IMR-90 (cell line): Measurements from ENCODE around the gene RAB1A. TPM values are rescaled to one million over a fixed set of nuclear protein-coding genes. Genes with fewer than 3 reads are reported as not detected.

Experiments
- ATAC-seq: fragments of 200-7000 bp; cut with Tn5 transposase; 2 replicates; pipeline ENCODE4 v1.9.1; 2020; ENCODE audit warnings: low read depth, mild to moderate bottlenecking, moderate library complexity
- BruUV-seq: library from RNA; stranded (reverse); fragments of 400-500 nt; replicated peaks from 2 replicates; lab custom pipeline; 2021; lab: Mats Ljungman, UMichigan
- CTCF ChIA-PET: fragments of 300-600 bp; formaldehyde crosslinking; extraction: SDS; loops from one replicate; lab custom pipeline; 2021; ENCODE audit warnings: antibody characterized with exemption; lab: Yijun Ruan, JAX
- POLR2A ChIA-PET: fragments of 300-600 bp; sonication (Branson Sonifier 250); formaldehyde crosslinking; loops from one replicate; lab custom pipeline; 2022; ENCODE audit warnings: antibody characterized with exemption; ENCODE audit not compliant: unreplicated experiment; lab: Charles Lee
- DNase-seq: peaks from one replicate; pipeline ENCODE4 v3.0.0; 2013
- H2AFZ ChIP-seq: replicated peaks from 2 replicates; pipeline ENCODE3; 2013; ENCODE audit warnings: low read length, mild to moderate bottlenecking; ENCODE audit not compliant: poor library complexity
- H2AK5ac ChIP-seq: 2 replicates; pipeline ENCODE4 v1.6.1; 2013; ENCODE audit warnings: low read depth, low read length, inconsistent platforms
- H2AK9ac ChIP-seq: replicated peaks from 2 replicates; pipeline ENCODE3; 2013; ENCODE audit warnings: mild to moderate bottlenecking, low read depth, low read length, moderate library complexity; ENCODE audit not compliant: poor library complexity
- H2BK120ac ChIP-seq: 2 replicates; pipeline ENCODE4 v1.6.1; 2013; ENCODE audit warnings: low read depth, low read length, inconsistent platforms
- H2BK15ac ChIP-seq: 3 replicates; pipeline ENCODE4 v1.6.1; 2013; ENCODE audit warnings: low read depth, low read length, inconsistent platforms
- H2BK20ac ChIP-seq: 2 replicates; pipeline ENCODE4 v1.6.1; 2013; ENCODE audit warnings: low read depth, mild to moderate bottlenecking, inconsistent platforms, low read length, moderate library complexity
- H2BK5ac ChIP-seq: 2 replicates; pipeline ENCODE4 v1.6.1; 2013; ENCODE audit warnings: mild to moderate bottlenecking, low read depth, low read length, inconsistent platforms; ENCODE audit not compliant: poor library complexity, severe bottlenecking
- H3K14ac ChIP-seq: replicated peaks from 2 replicates; pipeline ENCODE4 v1.6.1; 2013; ENCODE audit warnings: low read depth, low read length, inconsistent platforms
- H3K18ac ChIP-seq: 2 replicates; pipeline ENCODE4 v1.6.1; 2013; ENCODE audit warnings: low read depth, low read length, control low read depth
- H3K23ac ChIP-seq: 2 replicates; pipeline ENCODE4 v1.6.1; 2013; ENCODE audit warnings: low read depth, low read length, inconsistent platforms
- H3K27ac ChIP-seq: 2 replicates; pipeline ENCODE4 v1.5.1; 2013; ENCODE audit warnings: mild to moderate bottlenecking, control low read depth, low read length; ENCODE audit not compliant: insufficient read depth
- H3K27me3 ChIP-seq: 2 replicates; pipeline ENCODE4 v1.6.1; 2013; ENCODE audit warnings: low read length; ENCODE audit not compliant: control insufficient read depth, insufficient read depth
- H3K36me3 ChIP-seq: 2 replicates; pipeline ENCODE4 v1.6.1; 2013; ENCODE audit warnings: low read length, mixed read lengths; ENCODE audit not compliant: control insufficient read depth, insufficient read depth
- H3K4ac ChIP-seq: 2 replicates; pipeline ENCODE4 v1.6.1; 2013; ENCODE audit warnings: low read depth, low read length, inconsistent platforms
- H3K4me1 ChIP-seq: 2 replicates; pipeline ENCODE4 v1.6.1; 2013; ENCODE audit warnings: low read length, mixed read lengths; ENCODE audit not compliant: control insufficient read depth, insufficient read depth
- H3K4me2 ChIP-seq: 2 replicates; pipeline ENCODE4 v1.6.1; 2013; ENCODE audit warnings: low read depth, mild to moderate bottlenecking, control low read depth, low read length, moderate library complexity
- H3K4me3 ChIP-seq: 2 replicates; pipeline ENCODE4 v1.5.1; 2013; ENCODE audit warnings: low read depth, mild to moderate bottlenecking, control low read depth, low read length, moderate library complexity; ENCODE audit not compliant: insufficient read depth
- H3K56ac ChIP-seq: 2 replicates; pipeline ENCODE4 v1.6.1; 2013; ENCODE audit warnings: low read length, inconsistent platforms; ENCODE audit not compliant: insufficient read depth; ENCODE audit errors: extremely low read depth
- H3K79me1 ChIP-seq, 2 experiments: 2 replicates each; pipeline ENCODE4 v1.6.1; 2013; ENCODE audit warnings: low read length in 2 of 2, inconsistent platforms in 1 of 2, low read depth in 1 of 2
- H3K9ac ChIP-seq: 2 replicates; pipeline ENCODE4 v1.6.1; 2013; ENCODE audit warnings: low read depth, low read length, control low read depth
- H3K9me1 ChIP-seq: 2 replicates; pipeline ENCODE4 v1.6.1; 2013; ENCODE audit warnings: low read length, inconsistent platforms; ENCODE audit not compliant: insufficient read depth
- H3K9me3 ChIP-seq: 2 replicates; pipeline ENCODE4 v1.6.1; 2013; ENCODE audit warnings: low read length; ENCODE audit not compliant: control insufficient read depth, insufficient read depth
- H4K20me1 ChIP-seq: 2 replicates; pipeline ENCODE4 v1.6.1; 2013; ENCODE audit warnings: low read length, inconsistent platforms; ENCODE audit not compliant: insufficient read depth
- H4K5ac ChIP-seq: 2 replicates; pipeline ENCODE4 v1.6.1; 2013; ENCODE audit warnings: mild to moderate bottlenecking, low read depth, low read length, control low read depth
- H4K8ac ChIP-seq, 2 experiments: 2 replicates each; pipeline ENCODE4 v1.6.1; 2013; ENCODE audit warnings: low read depth in 2 of 2, low read length in 2 of 2, control low read depth in 1 of 2, inconsistent platforms in 1 of 2
- H4K91ac ChIP-seq: 2 replicates; pipeline ENCODE4 v1.6.1; 2013; ENCODE audit warnings: low read depth, low read length, inconsistent platforms; ENCODE audit not compliant: insufficient read depth
- CEBPB ChIP-seq: IDR thresholded peaks from 2 replicates; pipeline ENCODE4 v1.6.1; 2012; ENCODE audit warnings: low read depth, low read length, improper control_type of control experiment
- CHD1 ChIP-seq: IDR thresholded peaks from 2 replicates; pipeline ENCODE4 v1.6.1; 2012; ENCODE audit warnings: low read depth, low read length, improper control_type of control experiment
- CTCF ChIP-seq: conservative IDR thresholded peaks from 2 replicates; pipeline ENCODE4 v1.5.1; 2012; ENCODE audit warnings: mild to moderate bottlenecking, low read depth, low read length, improper control_type of control experiment
- FOS ChIP-seq: fragments of 150-350 bp; IDR thresholded peaks from 2 replicates; pipeline ENCODE4 v1.6.1; 2016; ENCODE audit warnings: low read depth, low read length
- MAFK ChIP-seq: IDR thresholded peaks from 2 replicates; pipeline ENCODE4 v1.6.1; 2012; ENCODE audit warnings: low read depth, low read length, improper control_type of control experiment
- MXI1 ChIP-seq: IDR thresholded peaks from 2 replicates; pipeline ENCODE4 v1.6.1; 2012; ENCODE audit warnings: low read depth, mild to moderate bottlenecking, low read length, moderate library complexity, borderline replicate concordance
- POLR2A ChIP-seq: IDR thresholded peaks from 2 replicates; pipeline ENCODE4 v1.6.1; 2012; ENCODE audit warnings: mild to moderate bottlenecking, low read depth, low read length
- RFX5 ChIP-seq: IDR thresholded peaks from 2 replicates; pipeline ENCODE4 v1.8.0; 2012; ENCODE audit warnings: low read depth, mild to moderate bottlenecking, low read length, moderate library complexity
- WGBS, 2 experiments: methylation state at CpG; one replicate each; pipeline versions ENCODE4 v1.1.5 to v1.1.7; 2013; ENCODE audit warnings: missing lambda C conversion rate in 2 of 2; ENCODE audit not compliant: insufficient read length in 1 of 2; ENCODE audit errors: extremely low coverage in 2 of 2; 5-methylcytosine and 5-hydroxymethylcytosine counted together
- dilution Hi-C: fragments of 300-500 bp; cut with HindIII; formaldehyde crosslinking; loops from one replicate; pipeline ENCODE4 v1.14.3; 2018; ENCODE audit warnings: low sequenced_read_pairs; ENCODE audit not compliant: unreplicated experiment
- in situ Hi-C: fragments of 300-500 bp; cut with MboI; formaldehyde crosslinking; loops from 3 replicates; pipeline ENCODE4 v1.14.3; 2019; ENCODE audit warnings: low sequenced_read_pairs, inconsistent platforms, mixed read lengths
- intact Hi-C: fragments of 100-400 bp; cut with micrococcal nuclease; formaldehyde crosslinking; loops from 2 replicates; pipeline ENCODE4 v1.10.0; 2022
- polyA plus RNA-seq, 3 experiments: library from polyadenylated mRNA; depleted of rRNA; stranded (reverse); fragments of >200 nt; gene quantifications; 2 replicates each; pipeline ENCODE4 v1.2.3, GENCODE V29; 2012; ENCODE audit warnings: low replicate concordance in 1 of 3
- total RNA-seq: library from RNA; depleted of rRNA; stranded (reverse); fragments of >200 nt; gene quantifications from 2 replicates; pipeline ENCODE4 v1.2.3, GENCODE V29; 2012
- TF ChIP-seq, protein P1 (sequence below): fragments of 150-350 bp; IDR thresholded peaks from 2 replicates; pipeline ENCODE4 v1.6.1; 2017; ENCODE audit warnings: mild to moderate bottlenecking, antibody characterized with exemption, low read length, low read depth
- TF ChIP-seq, protein P2 (sequence below): fragments of 150-350 bp; IDR thresholded peaks from 2 replicates; pipeline ENCODE4 v1.6.1; 2016; ENCODE audit warnings: low read depth, mild to moderate bottlenecking, low read length, moderate library complexity, borderline replicate concordance

The RAB1A gene
- total and polyA plus RNA-seq, 2 of the 4 experiments (the other 2 are of a cell fraction) = 114 to 169 TPM

DNA sequence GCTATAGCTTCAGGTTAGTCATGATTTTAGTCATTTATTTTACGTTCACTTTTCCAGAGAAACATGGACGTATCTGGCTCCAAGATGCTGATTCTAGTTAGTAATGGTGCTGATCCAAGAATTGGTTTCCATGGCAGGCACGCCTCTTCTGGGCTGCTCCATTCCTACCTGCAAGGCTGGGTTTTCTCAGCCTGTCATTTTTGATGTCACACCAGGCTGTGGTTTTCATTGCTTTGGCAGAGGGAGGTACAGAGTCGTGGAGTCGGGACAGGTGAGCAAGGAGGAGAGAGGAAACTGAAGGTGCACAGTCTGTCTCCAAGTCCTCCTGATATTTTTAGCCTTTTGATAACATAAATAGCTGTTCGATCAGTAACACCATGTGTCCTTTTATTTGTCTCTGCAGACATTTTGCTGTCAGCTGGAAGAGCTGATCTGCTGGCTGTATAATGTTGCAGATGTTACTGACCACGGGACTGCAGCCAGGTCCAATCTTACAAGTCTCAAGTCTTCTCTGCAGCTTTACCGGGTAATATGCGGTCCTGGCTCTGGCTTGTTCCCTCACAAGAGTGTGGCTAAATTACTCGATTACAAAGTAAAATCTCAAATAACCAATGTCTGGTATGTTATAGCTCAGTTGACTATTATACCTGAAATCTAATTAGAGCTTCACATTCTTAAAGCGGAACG lies 55.9 kb downstream of the RAB1A start (continued):
- TF ChIP-seq, protein P1, sequence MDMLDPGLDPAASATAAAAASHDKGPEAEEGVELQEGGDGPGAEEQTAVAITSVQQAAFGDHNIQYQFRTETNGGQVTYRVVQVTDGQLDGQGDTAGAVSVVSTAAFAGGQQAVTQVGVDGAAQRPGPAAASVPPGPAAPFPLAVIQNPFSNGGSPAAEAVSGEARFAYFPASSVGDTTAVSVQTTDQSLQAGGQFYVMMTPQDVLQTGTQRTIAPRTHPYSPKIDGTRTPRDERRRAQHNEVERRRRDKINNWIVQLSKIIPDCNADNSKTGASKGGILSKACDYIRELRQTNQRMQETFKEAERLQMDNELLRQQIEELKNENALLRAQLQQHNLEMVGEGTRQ = no peak

GRCh38 chr2:65072181-65072970 lies 57.5 kb downstream of the RAB1A start:
- Histone ChIP-seq H3K56ac (no peak overlapping the region), H2BK20ac (no peak overlapping the region), H2BK15ac (no peak overlapping the region), H3K4me3 (no peak overlapping the region), H4K5ac (no peak overlapping the region), H3K4me2 (no peak overlapping the region), H3K4me1 (peaks cover 35% of the 10 kb centered on the region), H3K18ac (no peak overlapping the region), H3K4ac (no peak overlapping the region), H4K91ac (no peak overlapping the region), H2AK5ac (no peak overlapping the region), H2BK5ac (no peak overlapping the region), H3K36me3 (peaks cover 45% of the 10 kb centered on the region), H3K9me1 (peaks cover 38% of the 10 kb centered on the region), H2BK120ac (no peak overlapping the region), H2AK9ac (no peak overlapping the region), H4K20me1 (peaks cover 40% of the 10 kb centered on the region), H4K8ac (no peak overlapping the region), H3K9ac (no peak overlapping the region), H3K14ac (no peak overlapping the region), H3K9me3 (no peaks in the 10 kb centered on the region), H3K27me3 (no peaks in the 10 kb centered on the region), H3K27ac (no peak overlapping the region), H3K23ac (no peak overlapping the region), H3K79me1 (peaks cover 25 to 83% of the 10 kb centered on the region in 2 experiments), H2AFZ (no peak overlapping the region)
- 100% methylated on average over 11 of the region's 20 CpGs; no CpG with 5 or more reads in 1 of the 2 experiments for WGBS, 2 experiments
- dilution Hi-C loops (no loop called here), intact Hi-C loops (no loop called here), in situ Hi-C loops (loop anchor here (25.0 kb wide), 1 partner anchor 490 kb away; no protein-coding TSS in a partner anchor)
- ChIA-PET CTCF (no interaction called here), POLR2A (no interaction called here)
- BruUV-seq = no TSS peak
- DNase-seq = no peak
- no peak for ATAC-seq
- TF ChIP-seq POLR2A (no peak), MXI1 (no peak), MAFK (no peak), RFX5 (no peak), CEBPB (no peak), CHD1 (no peak), FOS (no peak), CTCF (no peak)
- TF ChIP-seq, protein P2, sequence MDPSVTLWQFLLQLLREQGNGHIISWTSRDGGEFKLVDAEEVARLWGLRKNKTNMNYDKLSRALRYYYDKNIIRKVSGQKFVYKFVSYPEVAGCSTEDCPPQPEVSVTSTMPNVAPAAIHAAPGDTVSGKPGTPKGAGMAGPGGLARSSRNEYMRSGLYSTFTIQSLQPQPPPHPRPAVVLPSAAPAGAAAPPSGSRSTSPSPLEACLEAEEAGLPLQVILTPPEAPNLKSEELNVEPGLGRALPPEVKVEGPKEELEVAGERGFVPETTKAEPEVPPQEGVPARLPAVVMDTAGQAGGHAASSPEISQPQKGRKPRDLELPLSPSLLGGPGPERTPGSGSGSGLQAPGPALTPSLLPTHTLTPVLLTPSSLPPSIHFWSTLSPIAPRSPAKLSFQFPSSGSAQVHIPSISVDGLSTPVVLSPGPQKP = no peak
- TF ChIP-seq, protein P1 = no peak
